ENCODE measurements around the gene SEMA4A.
A peak's percentile ranks its signal among the peaks of the same experiment; 100 is the strongest.

SEMA4A gene

DNA sequence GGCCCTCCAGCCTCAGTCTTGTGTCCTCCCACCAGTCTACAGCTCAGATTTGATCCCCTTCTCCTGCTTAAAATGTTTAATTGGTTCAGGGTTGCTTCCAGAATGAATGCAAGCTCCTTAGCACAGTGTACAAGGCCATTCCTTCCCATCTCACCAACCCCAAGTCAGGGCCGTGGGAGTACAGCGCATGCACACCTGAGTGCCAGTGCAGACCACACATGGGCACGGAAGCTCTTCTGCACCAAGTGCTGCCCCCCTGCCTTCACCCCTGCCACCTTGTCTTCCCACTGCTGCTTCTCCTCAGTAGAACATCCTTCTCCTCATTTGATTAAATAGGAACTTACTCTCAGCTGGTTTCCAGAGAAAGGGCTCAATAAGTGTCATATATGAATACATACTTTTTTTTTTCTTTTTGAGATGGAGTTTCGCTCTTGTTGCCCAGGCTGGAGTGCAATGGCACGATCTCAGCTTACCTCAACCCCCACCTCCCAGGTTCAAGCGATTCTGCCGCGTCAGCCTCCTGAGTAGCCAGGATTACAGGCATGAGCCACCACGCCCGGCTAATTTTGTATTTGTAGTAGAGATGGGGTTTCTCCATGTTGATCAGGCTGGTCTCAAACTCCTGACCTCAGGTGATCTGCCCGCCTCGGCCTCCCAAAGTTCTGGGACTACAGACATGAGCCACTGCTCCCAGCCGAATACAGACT lies 68.8 kb downstream of the SEMA4A start:
- DNase-seq (ENCODE audit: low spot score), result no peak
- TF ChIP-seq, protein P1, sequence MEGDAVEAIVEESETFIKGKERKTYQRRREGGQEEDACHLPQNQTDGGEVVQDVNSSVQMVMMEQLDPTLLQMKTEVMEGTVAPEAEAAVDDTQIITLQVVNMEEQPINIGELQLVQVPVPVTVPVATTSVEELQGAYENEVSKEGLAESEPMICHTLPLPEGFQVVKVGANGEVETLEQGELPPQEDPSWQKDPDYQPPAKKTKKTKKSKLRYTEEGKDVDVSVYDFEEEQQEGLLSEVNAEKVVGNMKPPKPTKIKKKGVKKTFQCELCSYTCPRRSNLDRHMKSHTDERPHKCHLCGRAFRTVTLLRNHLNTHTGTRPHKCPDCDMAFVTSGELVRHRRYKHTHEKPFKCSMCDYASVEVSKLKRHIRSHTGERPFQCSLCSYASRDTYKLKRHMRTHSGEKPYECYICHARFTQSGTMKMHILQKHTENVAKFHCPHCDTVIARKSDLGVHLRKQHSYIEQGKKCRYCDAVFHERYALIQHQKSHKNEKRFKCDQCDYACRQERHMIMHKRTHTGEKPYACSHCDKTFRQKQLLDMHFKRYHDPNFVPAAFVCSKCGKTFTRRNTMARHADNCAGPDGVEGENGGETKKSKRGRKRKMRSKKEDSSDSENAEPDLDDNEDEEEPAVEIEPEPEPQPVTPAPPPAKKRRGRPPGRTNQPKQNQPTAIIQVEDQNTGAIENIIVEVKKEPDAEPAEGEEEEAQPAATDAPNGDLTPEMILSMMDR (IDR thresholded peaks at IDR 0.05; ENCODE audit: borderline replicate concordance, control extremely low read depth, extremely low read depth, insufficient read depth, missing control alignments), result no peak
- in situ Hi-C loops (cut with MboI; ENCODE audit: low sequenced_read_pairs, unreplicated experiment), result loop anchor here (5.0 to 10.0 kb wide), 2 partner anchors 80 to 127 kb away; no protein-coding TSS in a partner anchor

DNA sequence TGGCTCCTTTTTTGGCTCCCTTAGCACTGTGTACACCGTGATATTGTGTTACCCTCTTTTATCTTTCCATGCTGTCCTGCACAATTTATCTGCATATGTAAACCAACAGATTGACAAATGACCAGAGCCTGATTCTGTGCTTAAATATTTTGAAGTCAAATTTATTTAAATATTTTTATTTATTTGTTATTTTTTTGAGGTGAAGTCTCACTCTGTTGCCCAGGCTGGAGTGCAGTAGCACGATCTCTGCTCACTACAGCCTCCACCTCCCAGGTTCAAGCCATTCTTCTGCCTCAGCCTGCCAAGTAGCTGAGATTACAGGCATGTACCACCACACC lies 72.3 kb downstream of the SEMA4A start:
- in situ Hi-C loops (cut with MboI; ENCODE audit: low sequenced_read_pairs, unreplicated experiment), result loop anchor here (10.0 kb wide), 1 partner anchor 131 kb away; no protein-coding TSS in a partner anchor
- DNase-seq (ENCODE audit: low spot score), result no peak
- TF ChIP-seq, protein P1 (IDR thresholded peaks at IDR 0.05; ENCODE audit: borderline replicate concordance, control extremely low read depth, extremely low read depth, insufficient read depth, missing control alignments), result no peak

DNA sequence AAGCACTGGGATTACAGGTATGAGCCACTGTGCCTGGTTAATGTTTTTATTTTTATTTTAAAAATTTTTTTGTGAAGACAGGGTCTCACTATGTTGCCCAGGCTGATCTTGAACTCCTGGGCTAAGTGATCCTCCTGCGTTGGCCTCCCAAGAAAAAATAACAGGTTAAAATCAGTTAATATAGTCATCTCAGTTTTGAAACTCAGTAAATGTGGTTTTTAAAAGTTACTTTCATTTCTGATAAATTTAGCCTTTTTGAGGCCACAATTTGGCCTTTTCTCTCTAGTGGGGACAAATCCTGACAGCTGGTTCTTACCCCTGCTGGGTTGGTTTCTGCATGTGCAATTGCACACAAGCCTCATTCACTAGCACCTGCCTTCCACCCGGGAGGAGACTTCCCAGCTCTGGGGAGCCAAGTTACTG lies 72.7 kb downstream of the SEMA4A start:
- in situ Hi-C loops (cut with MboI; ENCODE audit: low sequenced_read_pairs, unreplicated experiment), result loop anchor here (10.0 kb wide), 1 partner anchor 131 kb away; no protein-coding TSS in a partner anchor
- TF ChIP-seq, protein P1 (IDR thresholded peaks at IDR 0.05; ENCODE audit: borderline replicate concordance, control extremely low read depth, extremely low read depth, insufficient read depth, missing control alignments), result no peak
- DNase-seq (ENCODE audit: low spot score), result peak; percentile 76

DNA sequence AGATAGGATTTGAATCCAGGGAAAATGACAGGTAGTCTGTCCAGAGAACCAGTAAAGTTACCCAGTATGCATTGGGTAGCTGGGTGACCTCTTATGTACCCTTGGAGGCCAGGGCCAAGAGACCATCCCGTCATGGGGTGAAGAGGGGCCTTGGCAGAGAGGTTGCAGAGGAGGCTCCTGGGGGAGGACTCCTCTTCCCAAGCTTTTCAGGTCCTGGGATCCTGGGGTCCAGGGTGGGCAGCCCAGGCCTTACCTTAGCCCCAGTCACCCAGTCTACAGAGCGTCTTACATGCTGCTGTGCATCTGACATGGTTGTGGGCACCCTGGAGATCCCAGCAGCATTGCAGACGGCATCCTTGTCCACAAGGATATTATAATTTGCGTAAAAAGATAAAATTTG lies 73.4 kb downstream of the SEMA4A start:
- TF ChIP-seq, protein P1 (IDR thresholded peaks at IDR 0.05; ENCODE audit: borderline replicate concordance, control extremely low read depth, extremely low read depth, insufficient read depth, missing control alignments), result no peak
- DNase-seq (ENCODE audit: low spot score), result no peak
- in situ Hi-C loops (cut with MboI; ENCODE audit: low sequenced_read_pairs, unreplicated experiment), result loop anchor here (10.0 kb wide), 1 partner anchor 132 kb away; no protein-coding TSS in a partner anchor

Data from GM13976 (cell line).